Measurements from ENCODE around the gene SLC38A1.

DNA sequence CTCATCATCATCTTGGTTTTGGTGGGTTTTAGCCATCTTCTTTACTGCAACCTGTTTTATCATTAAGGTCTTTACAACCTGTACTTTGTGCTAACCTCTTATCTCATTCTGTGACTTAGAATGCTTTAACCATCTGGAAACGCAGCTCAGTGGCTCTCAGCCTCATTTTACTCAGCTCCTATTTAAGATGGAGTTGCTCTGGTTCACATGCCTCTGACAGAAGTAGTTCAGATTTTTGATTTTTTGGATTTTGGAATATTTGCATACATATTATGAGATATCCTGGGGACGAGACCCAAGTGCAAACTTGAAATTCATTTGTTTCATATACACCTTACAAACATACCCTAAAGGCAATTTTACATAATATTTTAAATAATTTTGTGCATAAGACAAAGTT is 10.7 kb downstream of the SLC38A1 start:
- TF ChIP-seq POLR2A (IDR thresholded peaks at IDR 0.05): no peak
- no peak for TF ChIP-seq POLR2AphosphoS5 (IDR thresholded peaks at IDR 0.05)
- TF ChIP-seq, protein P1, sequence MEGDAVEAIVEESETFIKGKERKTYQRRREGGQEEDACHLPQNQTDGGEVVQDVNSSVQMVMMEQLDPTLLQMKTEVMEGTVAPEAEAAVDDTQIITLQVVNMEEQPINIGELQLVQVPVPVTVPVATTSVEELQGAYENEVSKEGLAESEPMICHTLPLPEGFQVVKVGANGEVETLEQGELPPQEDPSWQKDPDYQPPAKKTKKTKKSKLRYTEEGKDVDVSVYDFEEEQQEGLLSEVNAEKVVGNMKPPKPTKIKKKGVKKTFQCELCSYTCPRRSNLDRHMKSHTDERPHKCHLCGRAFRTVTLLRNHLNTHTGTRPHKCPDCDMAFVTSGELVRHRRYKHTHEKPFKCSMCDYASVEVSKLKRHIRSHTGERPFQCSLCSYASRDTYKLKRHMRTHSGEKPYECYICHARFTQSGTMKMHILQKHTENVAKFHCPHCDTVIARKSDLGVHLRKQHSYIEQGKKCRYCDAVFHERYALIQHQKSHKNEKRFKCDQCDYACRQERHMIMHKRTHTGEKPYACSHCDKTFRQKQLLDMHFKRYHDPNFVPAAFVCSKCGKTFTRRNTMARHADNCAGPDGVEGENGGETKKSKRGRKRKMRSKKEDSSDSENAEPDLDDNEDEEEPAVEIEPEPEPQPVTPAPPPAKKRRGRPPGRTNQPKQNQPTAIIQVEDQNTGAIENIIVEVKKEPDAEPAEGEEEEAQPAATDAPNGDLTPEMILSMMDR (IDR thresholded peaks at IDR 0.05): no peak

Measured in upper lobe of left lung (tissue), 4 donors.